Right cardiac atrium (tissue), 5 donors: ENCODE measurements around the gene XIRP2. TPM values are rescaled to one million over a fixed set of nuclear protein-coding genes. Genes with fewer than 3 reads are reported as not detected.

Experiments used
- ATAC-seq, 2 donors: fragments of 200-7000 bp; cut with Tn5 transposase; one replicate each; pipeline versions ENCODE4 v1.8.0 to v1.9.1; 2020; ENCODE audit warnings: moderate library complexity in 2 of 2, mild to moderate bottlenecking in 1 of 2
- DNase-seq, 3 donors: peaks; one replicate each; pipeline ENCODE4 v3.0.0-alpha.2; 2020
- H3K27ac ChIP-seq: one replicate; pipeline ENCODE4 v1.5.1; 2013; ENCODE audit warnings: mild to moderate bottlenecking, low read length, control low read depth, moderate library complexity
- H3K27me3 ChIP-seq: one replicate; pipeline ENCODE4 v1.6.1; 2013; ENCODE audit not compliant: control insufficient read depth, insufficient read depth
- H3K4me1 ChIP-seq: one replicate; pipeline ENCODE4 v1.6.1; 2013; ENCODE audit warnings: low read length; ENCODE audit not compliant: control insufficient read depth, insufficient read depth
- H3K4me3 ChIP-seq: one replicate; pipeline ENCODE4 v1.5.1; 2013; ENCODE audit warnings: low read length, control low read depth
- H3K9me3 ChIP-seq: one replicate; pipeline ENCODE4 v1.6.1; 2013; ENCODE audit warnings: low read length; ENCODE audit not compliant: control insufficient read depth
- WGBS: extraction: QIAGEN DNeasy Blood & Tissue Kit; methylation state at CpG from one replicate; pipeline ENCODE4 v1.1.7; 2013; 5-methylcytosine and 5-hydroxymethylcytosine counted together
- intact Hi-C, 4 donors: fragments of 100-400 bp; cut with DNase I; formaldehyde crosslinking; loops; one replicate each; pipeline versions ENCODE4 v1.11.0 to v1.14.0; 2022 to 2023
- polyA plus RNA-seq: library from polyadenylated mRNA; stranded (reverse); fragments of 200-250 nt; gene quantifications from one replicate; pipeline ENCODE4 v1.2.3, GENCODE V29; 2013
- total RNA-seq, 4 donors: library from RNA; stranded (reverse); fragmentation: NEBNext Ultra II Directional; extraction: Animal tissue kit (Norgen Biotek cat#: 25700); gene quantifications; one replicate each; pipeline ENCODE4 v1.2.1, GENCODE V29; 2021
- donor health status: healthy with polysubstance abuse.
- donor health status: DM: no; HTN: yes; CAD: no.
- donor health status: DM: no; HTN: no; CAD: no.
- donor health status: DM: no; HTN: yes; CAD: no; lungs with severe emphysema.
- donor health status: DM: yes; HTN: yes; CAD: no.

XIRP2 gene
- total and polyA plus RNA-seq, 5 donors = 26.5 to 104 (median 51.8) TPM

GRCh38 chr2:167198009-167198408 is 309.7 kb downstream of the XIRP2 start:
- no peaks in the 10 kb centered on the region for H3K9me3 ChIP-seq
- peaks cover 5% of the 10 kb centered on the region for H3K4me1 ChIP-seq
- no peak for ATAC-seq
- DNase-seq = no peak
- intact Hi-C loops = no loop called here
- H3K27ac ChIP-seq = no peak overlapping the region
- no peaks in the 10 kb centered on the region for H3K27me3 ChIP-seq
- no peak overlapping the region for H3K4me3 ChIP-seq
- 41% methylated on average over 2 of the region's 2 CpGs for WGBS

- H3K4me1 ChIP-seq = peaks cover 3% of the 10 kb centered on the region
- 63% methylated on average over 2 of the region's 2 CpGs for WGBS
- H3K9me3 ChIP-seq = no peaks in the 10 kb centered on the region
- DNase-seq (no peak), ATAC-seq (no peak)
- H3K4me3 ChIP-seq = no peak overlapping the region
- no peak overlapping the region for H3K27ac ChIP-seq
- H3K27me3 ChIP-seq = no peaks in the 10 kb centered on the region
- intact Hi-C loops = no loop called here
These were observed 310.3 kb downstream of the XIRP2 start for GRCh38 chr2:167198576-167198975.

- intact Hi-C loops = loop anchor here in 1 of 4 donors (10.0 kb wide), 2 partner anchors 75 to 665 kb away; no protein-coding TSS in a partner anchor
- ATAC-seq (no peak), DNase-seq (no peak)
- Histone ChIP-seq H3K27ac (no peak overlapping the region), H3K4me3 (no peak overlapping the region), H3K9me3 (no peaks in the 10 kb centered on the region), H3K4me1 (peaks cover 3% of the 10 kb centered on the region), H3K27me3 (no peaks in the 10 kb centered on the region)
- 92% methylated on average over 5 of the region's 5 CpGs for WGBS
These were observed 311.7 kb downstream of the XIRP2 start for GRCh38 chr2:167200019-167200418.

GRCh38 chr2:167209784-167210183 is 321.5 kb downstream of the XIRP2 start:
- DNase-seq (no peak), ATAC-seq (peak in 1 of 2 donors; percentile 57)
- Histone ChIP-seq H3K4me3 (no peak overlapping the region), H3K27ac (no peak overlapping the region), H3K27me3 (no peaks in the 10 kb centered on the region), H3K4me1 (no peaks in the 10 kb centered on the region), H3K9me3 (no peaks in the 10 kb centered on the region)
- WGBS = 54% methylated on average over 3 of the region's 3 CpGs
- intact Hi-C loops = loop anchor here in 3 of 4 donors (10.0 kb wide), 2 partner anchors 85 to 675 kb away; no protein-coding TSS in a partner anchor

- H3K4me3 ChIP-seq = no peak overlapping the region
- intact Hi-C loops = loop anchor here in 2 of 4 donors (10.0 kb wide), 2 partner anchors 87 to 677 kb away; no protein-coding TSS in a partner anchor
These were observed 323.9 kb downstream of the XIRP2 start for GRCh38 chr2:167212014-167212648.

GRCh38 chr2:167215595-167215994 is 327.3 kb downstream of the XIRP2 start:
- Histone ChIP-seq H3K27me3 (no peaks in the 10 kb centered on the region), H3K4me3 (no peak overlapping the region), H3K4me1 (no peaks in the 10 kb centered on the region), H3K9me3 (no peaks in the 10 kb centered on the region), H3K27ac (no peak overlapping the region)
- intact Hi-C loops = loop anchor here in 3 of 4 donors (5.0 to 10.0 kb wide), 3 partner anchors 88 to 681 kb away; no protein-coding TSS in a partner anchor
- ATAC-seq (no peak), DNase-seq (no peak)
- WGBS = 79% methylated on average over 4 of the region's 4 CpGs

More at GRCh38 chr2:167212014-167212648, 323.9 kb downstream of the XIRP2 start:
- Histone ChIP-seq H3K27me3 (no peaks in the 10 kb centered on the region), H3K27ac (no peak overlapping the region), H3K4me1 (no peaks in the 10 kb centered on the region), H3K9me3 (no peaks in the 10 kb centered on the region)
- peak; percentile 57 to 67 for ATAC-seq
- WGBS = 0% methylated on average over 3 of the region's 3 CpGs
- no peak for DNase-seq

GRCh38 chr2:167237478-167237877 is 349.2 kb downstream of the XIRP2 start:
- Histone ChIP-seq H3K27ac (no peak overlapping the region), H3K4me3 (no peak overlapping the region), H3K9me3 (no peaks in the 10 kb centered on the region), H3K27me3 (no peaks in the 10 kb centered on the region), H3K4me1 (no peaks in the 10 kb centered on the region)
- WGBS = 91% methylated on average over 4 of the region's 4 CpGs
- intact Hi-C loops = no loop called here
- no peak for DNase-seq
- no peak for ATAC-seq

- intact Hi-C loops = no loop called here
These were observed 352.4 kb downstream of the XIRP2 start for GRCh38 chr2:167240671-167241070.

GRCh38 chr2:167249197-167249596 is 360.9 kb downstream of the XIRP2 start:
- no peak overlapping the region for H3K4me3 ChIP-seq
- intact Hi-C loops = no loop called here

More at GRCh38 chr2:167240671-167241070, 352.4 kb downstream of the XIRP2 start:
- 84% methylated on average over 1 of the region's 1 CpG for WGBS
- no peak overlapping the region for H3K4me3 ChIP-seq
- H3K27me3 ChIP-seq = no peaks in the 10 kb centered on the region
- DNase-seq (no peak), ATAC-seq (no peak)
- no peaks in the 10 kb centered on the region for H3K9me3 ChIP-seq
- no peaks in the 10 kb centered on the region for H3K4me1 ChIP-seq
- no peak overlapping the region for H3K27ac ChIP-seq

GRCh38 chr2:167253025-167253424 is 364.7 kb downstream of the XIRP2 start:
- WGBS = 81% methylated on average over 2 of the region's 2 CpGs
- no peak overlapping the region for H3K27ac ChIP-seq
- H3K9me3 ChIP-seq = no peaks in the 10 kb centered on the region
- ATAC-seq (no peak), DNase-seq (no peak)
- H3K4me3 ChIP-seq = no peak overlapping the region
- intact Hi-C loops = no loop called here
- H3K4me1 ChIP-seq = no peaks in the 10 kb centered on the region
- no peaks in the 10 kb centered on the region for H3K27me3 ChIP-seq

More at GRCh38 chr2:167249197-167249596, 360.9 kb downstream of the XIRP2 start:
- Histone ChIP-seq H3K9me3 (no peaks in the 10 kb centered on the region), H3K27me3 (no peaks in the 10 kb centered on the region), H3K4me1 (no peaks in the 10 kb centered on the region), H3K27ac (no peak overlapping the region)
- WGBS = 40% methylated on average over 4 of the region's 4 CpGs
- no peak for ATAC-seq
- no peak for DNase-seq

GRCh38 chr2:167254721-167255120 is 366.4 kb downstream of the XIRP2 start:
- Histone ChIP-seq H3K27me3 (no peaks in the 10 kb centered on the region), H3K27ac (no peak overlapping the region), H3K4me1 (no peaks in the 10 kb centered on the region), H3K4me3 (no peak overlapping the region), H3K9me3 (no peaks in the 10 kb centered on the region)
- WGBS = 73% methylated on average over 1 of the region's 1 CpG
- intact Hi-C loops = no loop called here
- DNase-seq (no peak), ATAC-seq (no peak)
